ENCODE measurements around the gene SORL1-AS1.

Gene SORL1-AS1

DNA sequence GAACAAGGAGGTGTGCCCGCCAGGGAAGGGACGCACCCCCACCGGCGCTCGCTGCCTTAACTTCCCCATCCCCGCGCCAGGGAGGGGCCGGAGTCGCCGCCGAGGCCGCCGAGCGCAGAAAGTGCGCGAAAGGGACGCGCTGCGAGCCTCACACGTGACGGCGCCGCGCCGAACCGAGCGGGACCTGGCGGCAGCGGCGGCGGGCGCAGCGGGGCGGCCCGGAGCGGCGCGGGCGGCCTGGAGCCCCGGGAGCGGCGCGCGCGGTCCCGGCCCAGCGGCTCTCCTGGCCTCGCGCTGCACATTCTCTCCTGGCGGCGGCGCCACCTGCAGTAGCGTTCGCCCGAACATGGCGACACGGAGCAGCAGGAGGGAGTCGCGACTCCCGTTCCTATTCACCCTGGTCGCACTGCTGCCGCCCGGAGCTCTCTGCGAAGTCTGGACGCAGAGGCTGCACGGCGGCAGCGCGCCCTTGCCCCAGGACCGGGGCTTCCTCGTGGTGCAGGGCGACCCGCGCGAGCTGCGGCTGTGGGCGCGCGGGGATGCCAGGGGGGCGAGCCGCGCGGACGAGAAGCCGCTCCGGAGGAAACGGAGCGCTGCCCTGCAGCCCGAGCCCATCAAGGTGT lies 670 bp downstream of the SORL1-AS1 start, which contains the start of gene SORL1:
SORL1 (plus strand) TSS at position 329 of the 623 bp plus-strand sequence; CDS start at position 347, 18 bp downstream.
- DNase-seq: peak in 52 of 56 donors; percentile 25 to 87 (median 64)

DNA sequence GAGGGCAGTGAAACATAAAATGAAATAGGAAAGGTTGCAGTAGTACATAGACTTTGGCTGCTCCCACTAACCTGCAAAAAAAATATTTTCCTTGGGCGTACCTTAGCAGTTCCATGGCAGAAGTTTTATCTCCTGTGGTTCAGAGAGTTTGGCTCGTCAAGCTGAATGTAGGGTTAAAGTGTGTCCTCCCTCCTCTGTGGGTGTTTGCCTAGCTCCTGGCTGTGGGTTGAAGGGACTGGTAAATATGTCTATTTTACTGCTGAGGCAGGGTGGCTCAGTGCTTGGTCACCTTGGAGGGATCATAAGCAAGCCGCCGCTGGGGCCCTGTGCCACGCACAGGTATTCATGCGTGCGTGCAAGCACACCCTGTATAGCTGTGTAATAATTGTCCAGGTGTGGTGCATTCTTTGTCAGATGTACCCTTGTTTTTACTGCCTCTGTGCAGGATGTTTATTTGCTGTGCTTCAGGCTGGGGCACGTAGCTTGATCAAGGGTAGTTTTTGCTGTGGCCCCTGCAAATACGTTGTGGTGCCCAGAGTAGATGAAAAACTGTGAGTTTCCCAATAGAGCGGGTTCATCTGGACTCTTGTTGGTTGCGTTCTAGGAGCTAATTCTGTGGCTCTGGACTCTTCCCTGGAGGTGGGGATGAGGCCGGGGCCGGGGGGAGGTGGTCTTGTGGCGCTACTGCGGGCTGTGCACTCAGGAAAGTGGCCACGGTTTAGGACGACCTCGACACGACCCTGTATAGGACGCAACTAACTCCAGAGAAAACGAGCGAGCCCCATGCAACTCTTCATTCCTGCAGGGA lies 1.4 kb downstream of the SORL1-AS1 start:
- no peak for DNase-seq

DNA sequence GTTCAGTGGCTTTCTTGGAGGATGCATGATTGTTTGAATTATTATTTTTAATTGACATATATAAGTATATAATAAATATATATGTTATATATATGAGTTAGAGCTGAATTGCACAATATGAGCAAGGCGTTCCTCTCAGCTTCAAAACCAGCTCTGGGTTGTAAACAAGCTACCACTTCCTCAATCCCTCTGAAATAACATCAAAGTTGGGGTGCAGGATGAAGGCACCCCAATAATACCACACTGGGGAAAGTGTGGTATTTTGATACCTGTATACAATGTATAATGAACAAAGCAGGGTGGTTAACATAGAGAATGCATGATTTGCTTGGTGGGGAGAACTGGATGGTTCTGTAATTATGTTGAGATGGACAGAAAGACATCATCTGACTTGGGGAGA lies 2.4 kb downstream of the SORL1-AS1 start:
- no peak for DNase-seq

DNA sequence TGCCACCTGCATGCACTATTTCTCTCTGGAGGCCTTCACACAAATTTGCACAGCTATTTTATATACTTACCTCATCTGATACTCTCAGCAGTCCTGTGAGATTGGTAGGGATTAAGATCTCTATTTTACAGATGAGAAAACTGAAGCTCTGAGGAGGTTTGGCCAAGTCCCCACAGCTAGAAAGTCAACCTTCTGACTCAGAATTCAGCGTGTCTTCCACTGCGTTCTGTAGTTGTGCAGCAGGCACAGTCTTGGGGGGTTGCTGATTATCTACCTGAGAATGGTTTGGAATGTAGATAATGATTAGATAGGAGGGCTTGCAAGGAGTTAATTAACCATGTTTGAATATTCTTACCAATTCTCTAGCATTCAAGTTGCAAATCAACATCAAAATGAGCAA lies 3.1 kb downstream of the SORL1-AS1 start:
- DNase-seq: no peak

DNA sequence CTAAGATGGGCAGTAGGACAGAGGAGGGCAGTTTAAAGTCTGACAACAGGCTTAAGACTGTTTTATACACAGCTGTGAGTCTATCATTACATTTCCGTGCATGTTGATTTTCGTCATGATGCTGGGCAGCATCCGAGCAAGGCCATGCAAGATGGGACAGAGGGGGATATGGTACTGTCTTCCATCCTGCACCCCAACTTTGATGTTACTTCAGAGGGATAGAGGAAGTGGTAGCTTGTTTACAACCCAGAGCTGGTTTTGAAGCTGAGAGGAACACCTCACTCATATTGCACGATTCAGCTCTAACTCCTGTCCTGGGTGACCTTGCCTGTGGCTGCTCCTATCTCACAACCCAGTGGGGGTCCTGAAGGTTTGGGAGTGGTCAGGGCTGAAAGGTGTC lies 3.6 kb downstream of the SORL1-AS1 start:
- DNase-seq: no peak

DNA sequence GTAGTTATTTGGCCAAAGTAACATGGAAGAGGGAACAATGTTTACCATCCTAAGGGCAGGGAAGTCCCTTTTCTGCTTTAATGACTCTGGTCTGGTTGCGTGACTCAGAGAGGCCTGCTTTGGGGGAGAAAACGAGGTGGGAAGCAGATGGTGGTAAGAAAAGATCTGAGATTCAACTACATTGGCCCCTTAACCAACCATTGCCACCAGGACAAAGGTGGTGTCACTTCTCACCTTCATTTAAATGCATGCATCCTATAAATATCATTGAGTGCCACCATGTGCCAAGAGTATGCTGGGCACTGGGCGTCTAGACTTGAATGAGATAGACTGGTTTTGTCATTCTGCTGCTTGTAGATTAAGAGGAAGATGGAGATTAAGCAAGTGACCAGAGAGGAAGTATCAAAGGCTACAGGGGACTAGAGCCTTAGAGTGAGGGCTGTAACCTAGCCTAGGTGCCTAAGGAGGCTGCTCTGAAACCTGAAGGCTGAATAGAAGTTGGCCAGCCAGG lies 4.3 kb downstream of the SORL1-AS1 start:
- no peak for DNase-seq

DNA sequence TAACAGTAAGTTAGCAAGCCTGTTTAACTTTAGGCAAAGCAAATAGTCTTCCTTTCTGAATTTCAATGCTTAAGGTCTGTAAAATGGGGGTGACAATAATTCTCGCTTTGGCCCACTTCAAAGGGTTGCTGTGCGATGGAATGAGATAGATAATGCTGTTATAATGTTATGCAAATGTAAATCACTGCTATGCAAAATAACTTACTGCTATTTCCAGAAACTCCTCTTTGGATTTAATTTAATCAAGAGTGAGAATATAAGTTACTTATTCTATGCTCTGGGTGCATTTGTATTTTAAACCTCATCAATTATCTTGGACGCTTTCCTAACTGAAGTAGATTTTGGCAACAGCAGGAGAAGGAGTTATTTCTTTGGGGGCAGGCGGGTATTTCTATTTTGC lies 4.8 kb downstream of the SORL1-AS1 start:
- no peak for DNase-seq

DNA sequence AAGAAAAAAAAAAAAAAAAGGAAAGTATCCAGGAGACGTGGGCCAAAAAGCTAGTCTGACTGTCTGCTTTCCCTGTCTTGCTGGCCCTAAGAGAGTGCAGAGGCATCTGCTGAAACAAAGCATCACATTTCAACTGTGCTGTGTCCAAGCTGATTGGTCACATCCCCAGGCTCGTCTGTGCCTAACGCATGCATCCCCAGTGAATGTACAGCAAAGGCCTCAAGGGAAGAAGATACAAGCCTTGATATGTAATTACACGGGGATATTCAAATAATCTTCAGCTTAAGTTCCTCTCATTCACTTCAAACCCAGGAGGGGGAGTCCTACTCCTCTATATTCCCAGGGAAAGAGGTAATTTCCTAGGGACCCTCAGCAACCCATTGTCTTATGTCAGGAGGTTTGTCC lies 6.0 kb downstream of the SORL1-AS1 start:
- no peak for DNase-seq

DNA sequence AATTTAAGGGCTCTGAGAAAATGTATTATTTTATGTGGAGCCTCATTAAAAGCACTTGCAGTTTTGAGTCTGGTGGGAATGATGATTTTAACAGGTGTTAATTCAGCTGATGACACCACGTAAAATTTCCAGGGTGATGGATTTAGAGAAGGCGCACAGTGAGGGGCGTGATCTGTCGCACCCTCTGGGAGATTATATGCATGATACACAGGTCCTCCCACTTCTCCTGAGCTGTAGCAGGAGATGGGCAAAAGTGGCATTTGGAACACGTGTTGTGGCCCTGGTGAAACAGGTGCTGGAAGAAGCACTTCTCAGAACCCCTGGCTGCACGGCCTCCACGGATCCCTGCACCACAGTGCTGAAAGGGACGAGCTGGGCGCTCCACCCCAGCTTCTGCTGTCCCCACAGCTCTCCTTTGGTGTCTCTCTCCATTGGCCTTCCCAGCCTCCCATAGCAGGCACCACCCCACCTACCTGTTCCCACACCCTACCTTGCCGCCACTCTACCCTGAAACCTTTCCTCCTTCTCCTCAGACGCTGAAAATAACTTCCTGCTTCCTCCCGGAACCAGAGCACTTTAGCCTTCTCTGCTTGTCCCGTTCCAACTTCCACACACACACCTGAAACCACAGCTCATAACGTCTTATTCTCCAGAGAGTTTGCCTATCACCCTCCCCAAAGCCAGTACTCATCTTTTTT lies 7.5 kb downstream of the SORL1-AS1 start:
- peak in 13 of 56 donors; percentile 17 to 62 (median 43) for DNase-seq

DNA sequence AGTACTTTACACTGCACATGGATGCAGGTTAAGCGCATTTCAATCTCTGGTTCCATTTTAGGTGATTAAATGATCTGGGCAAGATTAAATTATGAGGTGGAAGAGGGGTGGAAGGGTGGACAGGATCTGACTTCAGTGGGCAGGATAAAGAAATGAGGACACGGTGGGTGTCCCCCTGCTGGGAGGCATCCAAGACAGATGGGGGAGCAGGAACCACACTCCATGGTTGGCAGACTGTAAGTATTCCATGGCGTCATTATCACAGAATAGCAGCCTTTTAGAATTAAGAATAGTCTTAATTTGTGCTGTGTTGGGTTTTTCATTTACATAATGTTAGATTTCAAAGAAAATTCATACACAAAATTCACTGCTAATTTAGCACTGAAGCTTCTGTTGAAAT lies 8.2 kb downstream of the SORL1-AS1 start:
- no peak for DNase-seq

DNA sequence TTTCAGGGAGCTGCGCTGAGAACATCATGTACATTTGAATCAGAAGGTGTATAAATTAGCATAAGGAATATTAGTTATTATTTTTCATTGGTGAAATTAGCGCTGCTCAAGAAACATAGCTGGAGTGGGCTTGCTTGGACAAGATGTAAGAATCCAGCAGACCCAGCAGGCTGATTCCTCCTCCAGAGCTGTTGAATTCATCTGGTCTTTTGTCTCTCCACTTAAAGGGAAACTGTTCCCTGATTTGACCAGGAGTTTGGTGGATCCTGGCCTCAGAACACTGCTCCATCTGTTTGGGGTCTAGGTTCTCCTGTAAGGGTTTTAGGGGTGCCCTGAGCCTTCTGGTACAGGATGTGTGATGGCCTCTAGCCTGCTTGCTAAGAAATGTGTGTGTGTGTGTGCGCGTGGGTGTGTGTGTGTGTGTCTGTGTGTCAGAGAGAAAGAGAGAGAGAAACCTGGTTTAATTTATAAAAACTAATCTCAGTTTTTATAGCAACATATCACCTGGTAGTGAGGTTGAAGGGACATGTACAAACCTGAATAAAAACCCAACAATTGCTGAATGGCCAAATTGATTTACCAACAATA lies 9.0 kb downstream of the SORL1-AS1 start:
- DNase-seq: no peak

DNA sequence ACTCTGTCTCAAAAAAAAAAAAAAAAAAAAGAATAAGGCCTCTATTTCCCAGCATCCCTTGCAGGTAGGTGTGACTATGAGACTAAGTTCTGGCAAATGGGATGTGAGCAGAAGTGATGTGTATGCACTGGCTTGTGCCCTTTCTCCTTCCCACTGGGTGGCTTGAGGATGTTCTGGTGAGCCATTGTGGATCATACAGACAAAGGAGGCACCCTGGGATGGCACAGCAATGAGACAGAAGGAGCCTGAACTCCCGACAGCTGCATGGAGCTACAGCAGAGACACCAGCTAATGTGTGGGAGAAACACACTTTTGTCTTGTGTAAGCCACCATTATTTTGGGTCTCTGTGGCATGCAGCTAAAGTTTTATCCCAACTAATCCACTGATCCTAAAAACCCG lies 11.2 kb downstream of the SORL1-AS1 start:
- peak in 1 of 56 donors; percentile 42 for DNase-seq

DNA sequence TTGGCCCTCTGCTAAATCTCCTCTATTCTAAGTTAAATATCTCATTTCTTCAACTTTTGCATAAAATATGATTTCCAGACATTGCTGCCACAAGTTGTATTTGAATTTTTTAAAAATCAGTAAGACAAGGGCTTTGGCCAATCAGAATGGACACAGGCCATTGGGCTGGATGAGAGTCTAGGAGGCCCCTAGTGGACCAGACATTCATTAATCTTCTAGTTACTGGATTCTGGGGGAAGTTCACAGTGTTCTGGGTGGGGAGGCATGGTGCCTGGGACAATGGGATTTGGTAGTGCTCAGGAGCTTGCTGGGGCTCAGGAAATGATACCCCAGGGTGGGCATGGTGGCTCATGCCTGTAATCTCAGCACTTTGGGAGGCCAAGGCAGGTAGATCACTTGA lies 13.0 kb downstream of the SORL1-AS1 start:
- no peak for DNase-seq

DNA sequence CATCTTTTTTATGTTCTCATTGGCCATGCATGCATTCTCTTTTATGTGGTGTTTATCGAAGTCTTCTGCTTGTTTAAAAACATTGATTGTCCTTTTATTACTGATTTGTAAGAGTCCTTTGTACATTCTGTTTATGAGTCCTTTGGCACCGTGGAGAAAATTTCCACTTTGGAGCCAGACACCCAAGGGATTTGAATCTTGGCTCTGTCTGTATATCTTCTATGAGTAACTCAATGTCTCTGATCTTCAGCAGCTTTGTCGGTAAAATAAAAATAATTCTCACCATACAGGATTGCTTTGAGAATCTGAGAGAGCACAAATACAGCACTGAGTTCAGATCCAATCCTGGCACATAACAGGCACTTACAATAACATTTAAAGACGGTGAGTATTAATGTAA lies 13.4 kb downstream of the SORL1-AS1 start:
- no peak for DNase-seq

DNA sequence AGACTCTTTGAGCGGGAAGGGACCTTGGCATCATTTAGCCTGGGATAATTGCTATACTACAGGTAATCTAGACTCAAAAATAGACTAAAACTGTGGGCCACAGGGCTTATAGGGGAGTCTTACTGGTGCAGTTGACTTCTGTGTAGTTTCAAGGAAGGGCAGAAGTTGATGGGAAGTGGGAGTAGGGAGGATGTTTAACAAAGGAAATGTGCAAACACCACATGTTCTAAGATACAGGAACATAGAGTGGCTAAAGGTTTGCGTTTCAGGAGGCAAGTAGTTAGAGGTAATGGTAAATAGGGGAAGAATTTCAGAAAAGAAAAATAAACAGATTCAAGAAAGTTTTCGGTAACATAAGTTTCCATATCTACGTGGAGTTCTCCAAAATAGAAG lies 15.1 kb downstream of the SORL1-AS1 start:
- DNase-seq: no peak

DNA sequence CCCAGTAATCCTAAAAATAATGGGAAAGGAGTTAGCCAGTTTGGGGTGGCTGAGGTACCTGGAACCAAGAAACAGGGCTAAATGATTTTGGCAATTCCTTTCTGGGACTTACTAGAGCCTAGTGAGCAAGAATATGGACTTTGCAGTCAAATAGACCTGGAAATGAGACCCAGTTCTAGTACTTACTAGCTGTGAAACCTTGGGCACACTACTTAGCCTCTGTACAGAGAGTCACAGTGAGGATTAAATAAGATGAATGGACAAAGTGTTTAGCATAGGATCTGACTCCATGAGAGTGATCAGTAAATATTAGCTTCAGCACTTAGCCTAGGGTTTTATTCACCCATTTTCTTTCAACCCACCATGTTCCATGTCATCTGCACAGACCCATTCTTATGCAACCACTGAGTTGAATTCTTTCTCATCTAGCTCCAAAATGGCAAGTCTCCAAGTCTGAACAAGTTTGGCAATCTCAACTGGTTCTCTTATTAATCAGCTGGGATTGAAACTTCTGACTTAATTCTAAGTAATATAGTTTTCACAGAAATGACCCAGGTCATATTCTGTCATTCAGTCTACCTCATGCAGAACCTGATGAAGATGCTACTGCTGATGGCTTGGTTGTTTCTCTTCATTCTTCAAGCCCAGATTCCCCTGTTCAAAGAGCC lies 15.6 kb downstream of the SORL1-AS1 start:
- DNase-seq: no peak

DNA sequence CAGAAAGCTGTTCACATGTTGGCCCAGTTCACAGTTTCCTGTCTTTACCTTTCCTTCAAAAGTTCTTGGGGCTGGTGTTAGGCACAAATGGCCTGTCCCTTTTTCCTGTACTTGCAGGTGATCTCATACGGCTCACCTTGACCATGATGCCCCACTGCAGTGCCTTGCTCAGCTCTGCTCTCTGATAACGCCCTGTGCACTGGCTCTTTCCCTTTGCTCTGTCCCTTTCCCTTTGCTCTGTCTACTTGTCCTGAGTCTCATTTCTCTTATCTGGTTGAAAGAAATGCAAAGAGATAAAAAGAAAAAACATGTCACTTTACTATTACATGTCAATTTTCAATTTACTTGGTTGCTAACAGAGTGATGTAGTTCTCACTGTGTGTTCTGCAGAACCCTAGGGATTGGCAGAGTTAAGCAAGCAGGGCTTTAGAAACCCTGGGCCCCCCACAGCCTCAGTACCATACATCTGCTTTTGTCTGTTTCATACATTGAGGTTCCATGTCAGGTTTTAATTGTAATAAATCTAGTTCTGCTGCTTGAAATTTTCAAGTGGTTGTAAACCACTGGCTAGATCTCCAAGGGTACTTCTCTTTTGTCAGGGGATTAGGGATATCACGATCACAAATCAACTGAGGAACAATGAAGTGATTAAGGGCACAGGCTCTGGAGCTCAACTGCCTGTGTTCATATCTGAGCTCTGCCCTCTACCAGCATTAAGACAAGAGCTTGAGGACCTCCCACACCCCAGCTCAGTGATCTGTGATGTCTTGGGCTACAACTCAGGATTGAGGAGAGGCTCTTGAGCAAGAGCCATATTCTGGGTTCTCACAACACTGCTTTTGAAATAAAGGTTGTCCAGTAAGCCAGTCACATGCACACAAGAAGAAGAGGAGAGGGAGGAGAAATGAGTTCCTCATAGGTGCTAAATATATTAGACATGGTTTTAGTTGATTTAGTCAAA lies 16.9 kb downstream of the SORL1-AS1 start:
- no peak for DNase-seq

DNA sequence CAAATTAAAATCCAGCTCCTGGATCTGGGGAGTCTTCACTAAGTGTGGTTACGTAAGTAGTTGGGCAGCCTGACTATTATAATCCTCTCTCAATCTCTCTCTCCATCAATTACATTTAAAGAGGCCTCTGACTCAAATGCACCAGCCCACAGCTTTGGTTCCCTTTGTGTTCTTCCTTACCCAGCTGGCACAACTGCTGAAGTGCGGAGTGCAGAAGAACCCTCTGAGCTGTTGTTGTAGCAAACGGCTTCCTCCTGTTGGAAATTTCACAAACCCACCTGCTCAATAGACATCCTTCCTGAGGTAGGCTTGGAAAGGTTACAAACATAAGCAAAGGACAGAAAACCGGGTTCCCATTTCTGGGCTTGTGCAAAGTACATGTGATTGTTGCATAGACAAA lies 17.6 kb downstream of the SORL1-AS1 start:
- DNase-seq: peak in 7 of 56 donors; percentile 14 to 39 (median 19)

DNA sequence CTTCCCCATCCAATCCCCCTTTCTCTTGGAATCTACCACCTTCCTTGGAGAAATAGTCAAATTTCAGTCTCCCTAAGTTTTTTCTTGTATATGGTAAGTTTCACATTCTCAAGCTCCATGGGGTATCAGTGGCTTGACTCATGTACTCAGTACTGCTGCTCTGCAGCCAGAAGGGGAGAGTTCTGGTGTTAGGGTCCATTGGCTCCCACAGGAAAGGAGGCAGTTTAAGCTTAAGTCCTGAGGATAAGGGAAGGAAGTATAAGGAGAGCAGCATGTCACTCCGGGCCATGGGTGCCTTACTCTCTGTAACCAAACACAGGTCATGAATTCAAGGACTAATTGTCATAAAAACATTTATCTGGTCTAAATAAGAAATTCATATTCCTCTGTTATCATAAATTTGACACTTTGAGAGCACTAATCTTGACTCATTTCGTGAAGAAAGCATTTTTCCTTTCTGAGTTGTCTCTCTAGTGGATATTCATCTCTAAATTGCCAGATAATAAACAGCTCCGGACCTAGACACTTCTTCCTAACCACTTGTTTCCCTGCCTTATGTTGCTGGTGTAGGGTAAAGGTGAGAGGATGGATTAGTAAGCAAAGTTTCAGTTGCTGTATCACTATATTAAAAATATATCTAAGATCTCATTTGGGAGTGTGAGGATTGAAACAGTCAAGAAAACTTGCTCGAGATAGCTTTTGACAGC lies 20.8 kb downstream of the SORL1-AS1 start:
- no peak for DNase-seq
